ENCODE results near the gene KCTD4. TPM values are rescaled to one million over a fixed set of nuclear protein-coding genes. Genes with fewer than 3 reads are reported as not detected.

Gene KCTD4
- total RNA-seq, 6 experiments from 2014 or later, result not detected

DNA sequence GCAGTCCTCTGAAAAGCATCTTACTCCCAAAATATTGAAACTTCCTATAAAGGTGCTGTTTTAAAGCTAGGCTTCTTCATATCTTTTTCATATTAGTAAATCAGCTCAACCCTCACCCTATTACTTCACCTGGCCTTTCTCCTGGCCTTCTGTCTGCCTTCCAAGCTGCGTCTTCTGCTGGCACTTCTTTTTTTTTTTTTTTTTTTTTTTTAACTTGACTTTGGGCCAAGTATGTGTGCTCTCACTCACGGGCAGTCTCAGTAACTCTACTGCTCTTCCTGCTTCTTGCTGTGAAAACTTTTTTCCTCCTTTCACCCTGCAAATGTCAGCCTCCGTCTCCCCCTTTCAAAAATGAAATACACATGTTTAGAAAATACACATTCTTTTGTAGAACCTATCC lies 41.2 kb upstream of the KCTD4 start:
- peaks cover 0 to 22% (median 6%) of the 10 kb centered on the region in 4 donors for H3K4me1 ChIP-seq
- no peaks in the 10 kb centered on the region for H3K9me3 ChIP-seq
- DNase-seq (peak in 1 of 3 donors; percentile 53), ATAC-seq (peak; percentile 81 to 91 (median 86))
- no peaks in the 10 kb centered on the region for H3K27me3 ChIP-seq
- H3K4me3 ChIP-seq, result no peak overlapping the region
- no peaks in the 10 kb centered on the region for H3K36me3 ChIP-seq
- intact Hi-C loops (cut with DNase I), result no loop called here
- WGBS (ENCODE audit: insufficient coverage, low coverage, low lambda C conversion rate, missing lambda C conversion rate), result 3% methylated on average over 3 of the region's 3 CpGs
- TF ChIP-seq, protein P1, sequence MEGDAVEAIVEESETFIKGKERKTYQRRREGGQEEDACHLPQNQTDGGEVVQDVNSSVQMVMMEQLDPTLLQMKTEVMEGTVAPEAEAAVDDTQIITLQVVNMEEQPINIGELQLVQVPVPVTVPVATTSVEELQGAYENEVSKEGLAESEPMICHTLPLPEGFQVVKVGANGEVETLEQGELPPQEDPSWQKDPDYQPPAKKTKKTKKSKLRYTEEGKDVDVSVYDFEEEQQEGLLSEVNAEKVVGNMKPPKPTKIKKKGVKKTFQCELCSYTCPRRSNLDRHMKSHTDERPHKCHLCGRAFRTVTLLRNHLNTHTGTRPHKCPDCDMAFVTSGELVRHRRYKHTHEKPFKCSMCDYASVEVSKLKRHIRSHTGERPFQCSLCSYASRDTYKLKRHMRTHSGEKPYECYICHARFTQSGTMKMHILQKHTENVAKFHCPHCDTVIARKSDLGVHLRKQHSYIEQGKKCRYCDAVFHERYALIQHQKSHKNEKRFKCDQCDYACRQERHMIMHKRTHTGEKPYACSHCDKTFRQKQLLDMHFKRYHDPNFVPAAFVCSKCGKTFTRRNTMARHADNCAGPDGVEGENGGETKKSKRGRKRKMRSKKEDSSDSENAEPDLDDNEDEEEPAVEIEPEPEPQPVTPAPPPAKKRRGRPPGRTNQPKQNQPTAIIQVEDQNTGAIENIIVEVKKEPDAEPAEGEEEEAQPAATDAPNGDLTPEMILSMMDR (IDR thresholded peaks at IDR 0.05), result no peak
- no peak for TF ChIP-seq POLR2A (IDR thresholded peaks at IDR 0.05)
- no peak overlapping the region for H3K27ac ChIP-seq

DNA sequence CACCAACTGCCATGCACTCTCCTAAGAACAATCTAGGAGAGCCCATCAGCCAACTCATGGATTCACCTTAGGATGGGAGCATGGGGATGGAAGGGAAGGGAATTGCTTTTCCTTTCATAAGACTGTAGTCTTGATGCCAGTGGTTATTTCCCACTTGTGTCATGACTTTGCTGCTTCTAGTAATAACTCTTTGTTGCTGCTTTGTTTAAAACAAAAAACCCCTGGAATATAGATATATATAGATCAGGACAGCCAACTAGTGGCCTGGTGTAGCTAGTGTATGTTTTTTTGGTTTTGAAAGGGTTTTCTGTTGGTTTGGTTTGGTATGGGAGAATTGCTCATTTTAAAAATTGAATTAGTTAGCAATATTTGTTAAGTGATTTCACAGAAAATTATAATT lies 39.3 kb upstream of the KCTD4 start:
- no peaks in the 10 kb centered on the region for H3K27me3 ChIP-seq
- no peak overlapping the region for H3K27ac ChIP-seq
- no peaks in the 10 kb centered on the region for H3K9me3 ChIP-seq
- DNase-seq (no peak), ATAC-seq (no peak)
- H3K4me1 ChIP-seq, result peaks cover 0 to 22% (median 6%) of the 10 kb centered on the region in 4 donors
- intact Hi-C loops (cut with DNase I), result no loop called here
- TF ChIP-seq, protein P1 (IDR thresholded peaks at IDR 0.05), result no peak
- no peak for TF ChIP-seq POLR2A (IDR thresholded peaks at IDR 0.05)
- no peaks in the 10 kb centered on the region for H3K36me3 ChIP-seq
- H3K4me3 ChIP-seq, result no peak overlapping the region

DNA sequence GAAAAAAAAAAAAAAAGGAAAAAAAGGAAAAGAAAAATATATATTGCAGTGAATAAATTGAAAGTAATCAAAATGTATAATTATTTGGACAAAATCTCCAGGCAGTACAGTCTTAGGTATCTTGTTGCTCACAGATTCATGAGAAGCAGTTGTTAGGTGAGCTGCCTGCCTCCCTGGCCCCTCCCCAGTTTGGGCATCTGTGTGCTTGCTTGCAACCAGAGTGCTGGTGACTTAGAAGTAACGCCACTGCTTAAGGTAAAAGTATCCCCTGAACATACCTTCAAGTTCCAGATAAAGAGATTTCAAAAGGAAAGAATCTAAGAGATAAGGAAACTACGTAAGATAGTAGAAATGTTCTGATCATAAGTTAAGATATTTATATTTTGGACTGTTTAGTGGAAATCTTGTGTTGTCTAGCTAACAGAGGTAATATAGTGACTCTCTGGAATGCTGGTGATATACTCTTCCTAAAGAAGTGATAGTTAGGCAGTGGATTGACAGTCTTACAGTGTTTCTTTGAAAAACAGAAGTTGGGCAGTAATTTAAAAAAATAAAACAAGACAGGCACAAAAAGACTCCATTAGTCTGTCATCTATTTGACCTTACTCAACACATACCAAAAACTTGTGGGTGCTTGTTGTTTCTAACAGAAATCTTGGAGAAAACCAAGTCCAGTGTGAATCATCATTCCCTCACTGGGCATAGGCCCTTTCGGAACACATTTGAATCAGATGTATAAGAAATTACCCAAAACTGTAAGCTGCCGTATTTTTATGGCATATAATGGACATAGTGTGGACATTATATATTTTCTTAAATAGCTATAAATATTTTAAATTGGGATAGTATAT lies 38.3 kb upstream of the KCTD4 start:
- H3K27me3 ChIP-seq, result no peaks in the 10 kb centered on the region
- DNase-seq (no peak), ATAC-seq (no peak)
- no peak overlapping the region for H3K27ac ChIP-seq
- H3K9me3 ChIP-seq, result no peaks in the 10 kb centered on the region
- no peaks in the 10 kb centered on the region for H3K36me3 ChIP-seq
- intact Hi-C loops (cut with DNase I), result no loop called here
- 96% methylated on average over 4 of the region's 4 CpGs for WGBS (ENCODE audit: insufficient coverage, low coverage, low lambda C conversion rate, missing lambda C conversion rate)
- peaks cover 0 to 22% (median 6%) of the 10 kb centered on the region in 4 donors for H3K4me1 ChIP-seq
- H3K4me3 ChIP-seq, result no peak overlapping the region
- TF ChIP-seq, protein P1 (IDR thresholded peaks at IDR 0.05), result no peak
- no peak for TF ChIP-seq POLR2A (IDR thresholded peaks at IDR 0.05)

DNA sequence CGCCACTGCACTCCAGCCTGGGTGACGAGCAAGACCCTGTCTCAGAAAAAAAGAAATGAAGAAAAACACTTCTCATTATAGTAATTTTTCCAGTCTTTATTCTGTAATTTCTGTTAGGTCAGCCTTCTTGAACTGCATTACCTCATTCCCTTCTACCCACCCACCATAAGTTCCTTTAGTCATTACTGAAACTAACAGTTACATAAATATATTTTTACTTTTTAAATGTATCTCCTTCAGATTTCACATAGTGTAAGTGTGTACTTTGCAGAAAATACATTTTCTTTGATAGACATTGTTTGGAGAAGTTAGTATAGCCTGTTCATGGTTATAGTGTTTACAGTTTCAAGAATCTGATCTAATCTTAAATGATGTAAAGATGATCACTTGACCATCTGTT lies 31.7 kb upstream of the KCTD4 start:
- WGBS (ENCODE audit: insufficient coverage, low coverage, low lambda C conversion rate, missing lambda C conversion rate), result 71% methylated on average over 2 of the region's 2 CpGs
- no peak overlapping the region for H3K27ac ChIP-seq
- no peak for TF ChIP-seq POLR2A (IDR thresholded peaks at IDR 0.05)
- TF ChIP-seq, protein P1 (IDR thresholded peaks at IDR 0.05), result no peak
- no peak for DNase-seq
- H3K4me1 ChIP-seq, result no peaks in the 10 kb centered on the region
- no peak for ATAC-seq
- no peaks in the 10 kb centered on the region for H3K27me3 ChIP-seq
- H3K9me3 ChIP-seq, result no peaks in the 10 kb centered on the region
- H3K4me3 ChIP-seq, result no peak overlapping the region
- H3K36me3 ChIP-seq, result no peaks in the 10 kb centered on the region
- intact Hi-C loops (cut with DNase I), result no loop called here

All from right lobe of liver (tissue), 6 donors.